Measurements from ENCODE around the gene IGF2BP2. TPM values are rescaled to one million over a fixed set of nuclear protein-coding genes. Genes with fewer than 3 reads are reported as not detected.

Gene IGF2BP2
- total and polyA plus RNA-seq, 2 of the 13 experiments (the other 11 are each of a cell fraction or from before 2014, with no cell fraction given) = 6.5 to 46.0 TPM

- peak; percentile 94 for TF ChIP-seq FOXO1 (CRISPR knock-in tag; IDR thresholded peaks at IDR 0.05)
- TF ChIP-seq ZFX (CRISPR knock-in tag; IDR thresholded peaks at IDR 0.05; ENCODE audit: low read depth) = no peak
- TF ChIP-seq HOMEZ (CRISPR knock-in tag; IDR thresholded peaks at IDR 0.05; ENCODE audit: low read depth) = 0 out of 2 replicates have a peak, but pooled peaks have one; percentile 22
- no peak for TF ChIP-seq ZNF512B (CRISPR knock-in tag; IDR thresholded peaks at IDR 0.05; ENCODE audit: borderline replicate concordance)
- peak; percentile 57; the same call in 1 of the 2 replicates for TF ChIP-seq SMYD3 (CRISPR knock-in tag; IDR thresholded peaks at IDR 0.05)
- TF ChIP-seq HNF4G (IDR thresholded peaks at IDR 0.05; ENCODE audit: borderline replicate concordance, low read depth, low read length) = peak; percentile 94
- TF ChIP-seq HNF4G (CRISPR knock-in tag; IDR thresholded peaks at IDR 0.05; ENCODE audit: borderline replicate concordance, low read depth) = peak; percentile 74; the same call in 1 of the 2 replicates
- TF ChIP-seq ZBTB20 (CRISPR knock-in tag; IDR thresholded peaks at IDR 0.05; ENCODE audit: borderline replicate concordance, low read depth) = peak; percentile 98
- no peak for TF ChIP-seq GLMP (CRISPR knock-in tag; IDR thresholded peaks at IDR 0.05; ENCODE audit: borderline replicate concordance)
- TF ChIP-seq ZNF878 (CRISPR knock-in tag; IDR thresholded peaks at IDR 0.05) = peak; percentile 75; the same call in 1 of the 2 replicates
- TF ChIP-seq ZNF20 (CRISPR knock-in tag; IDR thresholded peaks at IDR 0.05) = no peak
- peak; percentile 45; the same call in 1 of the 2 replicates for TF ChIP-seq HNF1B (CRISPR knock-in tag; IDR thresholded peaks at IDR 0.05)
- peak; percentile 30; the same call in 1 of the 2 replicates for TF ChIP-seq KDM3A (CRISPR knock-in tag; IDR thresholded peaks at IDR 0.05; ENCODE audit: low read depth)
- TF ChIP-seq DPF2 (CRISPR knock-in tag; IDR thresholded peaks at IDR 0.05; ENCODE audit: borderline replicate concordance, low read depth) = peak; percentile 92
- TF ChIP-seq ZNF780A (CRISPR knock-in tag; IDR thresholded peaks at IDR 0.05) = no peak
- TF ChIP-seq NFIC (IDR thresholded peaks at IDR 0.05; ENCODE audit: low read length) = peak; percentile 75; the same call in 1 of the 2 replicates
- TF ChIP-seq ZNF644 (CRISPR knock-in tag; IDR thresholded peaks at IDR 0.05; ENCODE audit: low read depth) = 0 out of 2 replicates have a peak, but pooled peaks have one; percentile 33
- TF ChIP-seq CENPBD1 (CRISPR knock-in tag; IDR thresholded peaks at IDR 0.05; ENCODE audit: borderline replicate concordance, low read depth) = no peak
- TF ChIP-seq ZNF34 (CRISPR knock-in tag; IDR thresholded peaks at IDR 0.05; ENCODE audit: borderline replicate concordance) = no peak
- TF ChIP-seq ZNF562 (CRISPR knock-in tag; IDR thresholded peaks at IDR 0.05; ENCODE audit: borderline replicate concordance) = no peak
- TF ChIP-seq KAT7 (CRISPR knock-in tag; IDR thresholded peaks at IDR 0.05; ENCODE audit: borderline replicate concordance) = no peak
- no peak for TF ChIP-seq GZF1 (CRISPR knock-in tag; IDR thresholded peaks at IDR 0.05)
Observed at GRCh38 chr3:185858502-185859225, 33.8 kb upstream of the IGF2BP2 start (continued).
